ENCODE measurements around the gene YLPM1. TPM values are rescaled to one million over a fixed set of nuclear protein-coding genes. Genes with fewer than 3 reads are reported as not detected.

YLPM1 gene
- total RNA-seq, 2 donors from 2014 or later, result 48.2 to 61.6 TPM

DNA sequence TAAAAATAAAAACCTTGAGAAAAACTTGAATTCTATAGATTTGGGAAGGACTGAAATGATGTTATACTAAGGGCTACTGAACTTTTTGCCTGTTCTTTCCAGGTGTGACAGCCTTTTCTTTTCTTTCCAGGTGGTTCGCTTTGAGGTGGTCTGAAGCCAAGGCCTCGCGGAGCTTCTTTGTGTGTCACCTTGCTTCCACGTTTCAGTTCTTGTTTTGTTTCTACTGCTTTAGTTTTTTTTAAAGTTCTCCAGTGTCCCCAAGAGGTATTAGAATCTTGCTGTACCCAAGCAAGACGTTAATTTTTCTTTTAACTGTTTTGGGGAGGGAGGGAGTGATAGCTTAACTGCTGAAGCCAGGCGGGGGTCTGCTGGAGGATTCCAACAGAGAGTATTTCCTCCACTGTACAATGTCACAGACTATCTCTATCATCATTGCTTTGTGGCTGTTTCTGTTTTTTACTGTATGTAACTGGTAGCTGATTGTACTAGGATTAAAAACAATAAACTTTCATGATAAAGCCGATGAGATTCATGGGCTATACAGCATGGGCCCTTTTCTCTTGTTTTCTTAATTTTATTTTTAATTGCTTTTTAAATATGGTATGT lies 72.6 kb downstream of the YLPM1 start:
- Histone ChIP-seq H3K27me3 (replicated peaks; ENCODE audit: insufficient read depth) (no peaks in the 10 kb centered on the region), H3K4me1 (ENCODE audit: control insufficient read depth in 1 of 2, low read depth in 2 of 2) (no peaks in the 10 kb centered on the region), H3K36me3 (no peaks in the 10 kb centered on the region), H3K4me3 (no peak overlapping the region), H3K9me3 (no peaks in the 10 kb centered on the region), H3K27ac (no peak overlapping the region)
- ATAC-seq (ENCODE audit: insufficient number of reproducible peaks, low FRiP score, low read depth) (no peak), DNase-seq (ENCODE audit: low spot score) (no peak)
- TF ChIP-seq, protein P1, sequence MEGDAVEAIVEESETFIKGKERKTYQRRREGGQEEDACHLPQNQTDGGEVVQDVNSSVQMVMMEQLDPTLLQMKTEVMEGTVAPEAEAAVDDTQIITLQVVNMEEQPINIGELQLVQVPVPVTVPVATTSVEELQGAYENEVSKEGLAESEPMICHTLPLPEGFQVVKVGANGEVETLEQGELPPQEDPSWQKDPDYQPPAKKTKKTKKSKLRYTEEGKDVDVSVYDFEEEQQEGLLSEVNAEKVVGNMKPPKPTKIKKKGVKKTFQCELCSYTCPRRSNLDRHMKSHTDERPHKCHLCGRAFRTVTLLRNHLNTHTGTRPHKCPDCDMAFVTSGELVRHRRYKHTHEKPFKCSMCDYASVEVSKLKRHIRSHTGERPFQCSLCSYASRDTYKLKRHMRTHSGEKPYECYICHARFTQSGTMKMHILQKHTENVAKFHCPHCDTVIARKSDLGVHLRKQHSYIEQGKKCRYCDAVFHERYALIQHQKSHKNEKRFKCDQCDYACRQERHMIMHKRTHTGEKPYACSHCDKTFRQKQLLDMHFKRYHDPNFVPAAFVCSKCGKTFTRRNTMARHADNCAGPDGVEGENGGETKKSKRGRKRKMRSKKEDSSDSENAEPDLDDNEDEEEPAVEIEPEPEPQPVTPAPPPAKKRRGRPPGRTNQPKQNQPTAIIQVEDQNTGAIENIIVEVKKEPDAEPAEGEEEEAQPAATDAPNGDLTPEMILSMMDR (IDR thresholded peaks at IDR 0.05), result no peak

DNA sequence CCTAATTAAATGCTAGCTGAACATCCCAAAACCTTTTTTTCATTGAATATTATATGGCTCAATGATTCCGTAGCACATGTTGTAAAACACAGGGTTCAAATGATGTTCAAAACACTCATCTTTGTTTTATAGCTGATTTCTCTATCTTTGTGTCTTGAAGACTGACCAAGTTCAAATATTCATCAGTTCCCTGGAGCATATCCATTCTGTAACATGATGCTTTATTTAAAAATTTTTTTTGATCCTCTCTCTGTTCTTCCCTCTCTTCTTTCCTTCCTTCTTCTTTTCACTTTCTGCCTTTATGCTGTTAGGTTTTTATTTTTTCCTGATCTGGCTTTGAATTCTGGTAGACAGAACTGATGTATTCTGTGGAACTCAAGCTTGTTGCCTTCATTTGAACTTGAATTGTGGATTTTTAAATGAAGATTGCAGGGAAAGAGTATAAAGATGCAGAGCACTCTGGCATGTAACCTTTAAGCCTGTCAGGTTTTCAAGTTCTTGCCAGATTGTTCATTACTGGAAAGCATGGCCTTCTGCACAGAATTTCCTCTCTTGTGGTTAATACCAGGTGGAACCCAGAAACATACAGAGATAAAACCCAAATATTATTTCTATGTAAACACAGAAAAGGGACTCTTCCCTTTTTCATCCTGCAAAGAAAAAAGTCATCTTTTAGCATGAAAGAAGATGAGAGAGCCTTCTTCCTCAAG lies 73.3 kb downstream of the YLPM1 start:
- Histone ChIP-seq H3K4me1 (ENCODE audit: control insufficient read depth in 1 of 2, low read depth in 2 of 2) (no peaks in the 10 kb centered on the region), H3K9me3 (no peaks in the 10 kb centered on the region), H3K27me3 (replicated peaks; ENCODE audit: insufficient read depth) (no peaks in the 10 kb centered on the region), H3K4me3 (no peak overlapping the region), H3K27ac (no peak overlapping the region), H3K36me3 (no peaks in the 10 kb centered on the region)
- ATAC-seq (ENCODE audit: insufficient number of reproducible peaks, low FRiP score, low read depth) (no peak), DNase-seq (ENCODE audit: low spot score) (no peak)
- TF ChIP-seq, protein P1 (IDR thresholded peaks at IDR 0.05), result no peak

DNA sequence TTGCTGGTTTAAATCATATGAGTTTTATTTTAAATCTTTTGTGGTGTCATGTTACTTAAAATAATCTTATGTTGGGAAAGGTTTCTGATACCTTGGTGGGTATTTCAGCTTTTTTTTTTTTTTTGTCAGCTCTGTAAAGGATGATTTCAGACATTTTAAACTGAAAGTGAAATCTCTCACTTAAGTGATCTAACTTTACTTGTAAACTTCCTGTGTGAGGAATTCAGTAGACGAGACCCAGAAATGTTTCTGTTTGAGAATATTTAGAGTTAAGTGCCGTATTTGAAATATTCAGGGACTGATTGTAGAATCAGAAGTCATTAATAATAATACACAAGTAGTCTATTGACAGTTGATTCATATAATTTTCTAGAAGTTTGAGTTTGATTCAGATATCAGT lies 75.0 kb downstream of the YLPM1 start:
- no peak overlapping the region for H3K4me3 ChIP-seq
- no peak for ATAC-seq (ENCODE audit: insufficient number of reproducible peaks, low FRiP score, low read depth)
- H3K27me3 ChIP-seq (replicated peaks; ENCODE audit: insufficient read depth), result no peaks in the 10 kb centered on the region
- TF ChIP-seq, protein P1 (IDR thresholded peaks at IDR 0.05), result no peak
- no peaks in the 10 kb centered on the region for H3K36me3 ChIP-seq
- no peak for DNase-seq (ENCODE audit: low spot score)
- no peak overlapping the region for H3K27ac ChIP-seq
- H3K9me3 ChIP-seq, result no peaks in the 10 kb centered on the region
- no peaks in the 10 kb centered on the region for H3K4me1 ChIP-seq (ENCODE audit: control insufficient read depth in 1 of 2, low read depth in 2 of 2)

DNA sequence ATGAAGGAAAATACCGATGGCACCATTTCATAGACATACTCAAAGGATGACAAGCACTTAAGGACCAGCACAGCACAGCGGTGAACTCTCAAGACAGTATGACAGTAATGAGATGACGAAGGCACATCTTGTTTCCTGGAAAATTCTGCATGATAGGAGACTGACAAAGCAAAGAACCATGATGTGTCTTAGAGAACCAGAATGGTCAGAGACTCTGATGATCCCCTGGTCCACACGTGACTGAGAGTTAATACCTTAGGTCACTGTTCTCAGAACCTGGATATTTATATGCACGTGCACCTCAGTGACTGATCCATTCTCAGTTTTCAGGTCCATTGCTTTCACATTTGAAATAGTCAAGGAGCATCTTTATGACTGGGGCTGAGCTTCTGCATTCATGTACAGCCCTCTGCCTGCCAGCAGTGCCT lies 77.5 kb downstream of the YLPM1 start:
- ATAC-seq (ENCODE audit: insufficient number of reproducible peaks, low FRiP score, low read depth) (no peak), DNase-seq (ENCODE audit: low spot score) (no peak)
- no peak overlapping the region for H3K4me3 ChIP-seq
- H3K9me3 ChIP-seq, result no peaks in the 10 kb centered on the region
- H3K4me1 ChIP-seq (ENCODE audit: control insufficient read depth in 1 of 2, low read depth in 2 of 2), result no peaks in the 10 kb centered on the region
- H3K27me3 ChIP-seq (replicated peaks; ENCODE audit: insufficient read depth), result no peaks in the 10 kb centered on the region
- TF ChIP-seq, protein P1 (IDR thresholded peaks at IDR 0.05), result no peak
- no peaks in the 10 kb centered on the region for H3K36me3 ChIP-seq
- H3K27ac ChIP-seq, result no peak overlapping the region

DNA sequence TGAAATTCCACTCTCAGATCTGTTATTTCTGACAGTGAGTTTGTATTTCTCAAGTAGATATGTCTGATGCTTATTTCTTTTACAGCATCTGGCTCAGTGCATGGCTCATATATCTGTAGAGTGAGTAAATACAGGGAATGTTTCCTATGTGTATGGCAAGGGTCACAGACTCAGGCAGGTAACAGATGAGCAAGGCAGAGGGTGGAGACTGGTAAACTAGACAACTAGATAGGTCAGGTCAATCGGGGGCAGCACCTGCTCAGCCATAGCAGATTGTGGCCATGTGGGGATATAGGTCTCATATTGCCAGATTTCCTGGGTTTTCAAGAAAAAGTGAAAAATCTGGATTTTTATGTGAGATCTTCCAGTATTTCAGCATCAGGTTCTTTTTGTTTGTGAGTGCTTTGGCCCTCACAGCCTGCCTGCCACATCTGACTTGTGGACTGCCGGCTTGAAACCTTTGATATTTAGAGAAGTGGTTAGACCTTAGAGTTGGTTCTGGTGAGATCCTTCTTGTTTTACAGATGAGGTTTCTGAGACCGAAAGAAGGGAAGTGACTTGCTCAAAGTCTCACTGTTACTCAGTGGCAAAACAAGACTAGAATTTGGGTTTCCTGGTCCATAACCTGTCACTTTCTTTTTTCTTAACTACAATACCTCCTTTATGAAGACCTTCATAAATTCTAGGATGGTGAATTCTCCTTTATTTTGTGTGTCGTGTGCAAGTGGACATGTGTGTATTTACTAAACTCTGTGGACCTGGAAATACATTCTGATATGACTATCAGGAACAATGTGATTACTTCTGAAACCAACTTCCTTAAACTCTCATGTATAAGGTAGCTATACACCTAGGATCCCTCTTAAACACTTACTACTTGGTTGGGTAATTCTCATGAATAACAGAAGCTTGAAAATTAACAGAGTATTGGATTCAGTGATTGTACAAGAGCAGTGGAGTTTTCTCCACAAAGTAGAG lies 78.4 kb downstream of the YLPM1 start:
- DNase-seq (ENCODE audit: low spot score), result no peak
- Histone ChIP-seq H3K4me3 (no peak overlapping the region), H3K4me1 (ENCODE audit: control insufficient read depth in 1 of 2, low read depth in 2 of 2) (no peaks in the 10 kb centered on the region), H3K9me3 (no peaks in the 10 kb centered on the region), H3K36me3 (no peaks in the 10 kb centered on the region), H3K27me3 (replicated peaks; ENCODE audit: insufficient read depth) (no peaks in the 10 kb centered on the region), H3K27ac (no peak overlapping the region)
- ATAC-seq (ENCODE audit: insufficient number of reproducible peaks, low FRiP score, low read depth), result no peak
- TF ChIP-seq, protein P1 (IDR thresholded peaks at IDR 0.05), result no peak

Measured in thoracic aorta (tissue), 2 donors.